ENCODE data around the gene MTCL1. TPM values are rescaled to one million over a fixed set of nuclear protein-coding genes. Genes with fewer than 3 reads are reported as not detected.

MTCL1 gene
- total and polyA plus RNA-seq, 2 experiments from 2014 or later = 10.6 to 19.7 TPM

- no peak overlapping the region for H2AFZ ChIP-seq
- H3K4me1 ChIP-seq (ENCODE audit: insufficient read depth) = peaks cover 27% of the 10 kb centered on the region
- no peaks in the 10 kb centered on the region for H3K9me2 ChIP-seq (replicated peaks; ENCODE audit: insufficient read depth)
- no peaks in the 10 kb centered on the region for H4K20me1 ChIP-seq (ENCODE audit: insufficient read depth, poor library complexity, severe bottlenecking)
- H3K27ac ChIP-seq = no peak overlapping the region
- H3K9me3 ChIP-seq (ENCODE audit: low read depth) = no peaks in the 10 kb centered on the region
- H3K4me3 ChIP-seq = no peak overlapping the region
- no peak for DNase-seq (ENCODE audit: low spot score)
- no peak overlapping the region for H3K4me2 ChIP-seq
- H3K79me2 ChIP-seq = no peaks in the 10 kb centered on the region
- no peak for TF ChIP-seq EZH2phosphoT487 (IDR thresholded peaks at IDR 0.05; ENCODE audit: low read depth, severe bottlenecking, unreplicated experiment)
- no peak for TF ChIP-seq CTCF (IDR thresholded peaks at IDR 0.05; ENCODE audit: poor library complexity)
- no peak for TF ChIP-seq EZH2 (IDR thresholded peaks at IDR 0.05; ENCODE audit: borderline replicate concordance)
- no peaks in the 10 kb centered on the region for H3K27me3 ChIP-seq
- no peaks in the 10 kb centered on the region for H3K36me3 ChIP-seq (replicated peaks; ENCODE audit: insufficient read depth, low read depth)
- 91% methylated on average over 8 of the region's 8 CpGs for WGBS (ENCODE audit: low lambda C conversion rate, missing lambda C conversion rate)
Measured at GRCh38 chr18:8803063-8803795, 97.9 kb downstream of the MTCL1 start.

- H3K79me2 ChIP-seq = no peaks in the 10 kb centered on the region
- no peaks in the 10 kb centered on the region for H3K27me3 ChIP-seq
- H3K4me2 ChIP-seq = no peak overlapping the region
- WGBS (ENCODE audit: low lambda C conversion rate, missing lambda C conversion rate) = 100% methylated on average over 1 of the region's 1 CpG
- H3K9me3 ChIP-seq (ENCODE audit: low read depth) = no peaks in the 10 kb centered on the region
- TF ChIP-seq EZH2phosphoT487 (IDR thresholded peaks at IDR 0.05; ENCODE audit: low read depth, severe bottlenecking, unreplicated experiment) = no peak
- no peak for TF ChIP-seq EZH2 (IDR thresholded peaks at IDR 0.05; ENCODE audit: borderline replicate concordance)
- no peak for TF ChIP-seq CTCF (IDR thresholded peaks at IDR 0.05; ENCODE audit: poor library complexity)
- H3K36me3 ChIP-seq (replicated peaks; ENCODE audit: insufficient read depth, low read depth) = no peaks in the 10 kb centered on the region
- DNase-seq (ENCODE audit: low spot score) = no peak
- H2AFZ ChIP-seq = no peak overlapping the region
- no peak overlapping the region for H3K27ac ChIP-seq
- no peaks in the 10 kb centered on the region for H4K20me1 ChIP-seq (ENCODE audit: insufficient read depth, poor library complexity, severe bottlenecking)
- H3K4me3 ChIP-seq = no peak overlapping the region
- no peaks in the 10 kb centered on the region for H3K9me2 ChIP-seq (replicated peaks; ENCODE audit: insufficient read depth)
- peaks cover 27% of the 10 kb centered on the region for H3K4me1 ChIP-seq (ENCODE audit: insufficient read depth)
Measured at GRCh38 chr18:8803957-8804356, 98.6 kb downstream of the MTCL1 start.

GRCh38 chr18:8805552-8805951 is 100.2 kb downstream of the MTCL1 start:
- no peak overlapping the region for H2AFZ ChIP-seq
- WGBS (ENCODE audit: low lambda C conversion rate, missing lambda C conversion rate) = 46% methylated on average over 4 of the region's 4 CpGs
- H3K27me3 ChIP-seq = no peaks in the 10 kb centered on the region
- no peaks in the 10 kb centered on the region for H3K9me2 ChIP-seq (replicated peaks; ENCODE audit: insufficient read depth)
- no peak overlapping the region for H3K4me2 ChIP-seq
- no peaks in the 10 kb centered on the region for H3K9me3 ChIP-seq (ENCODE audit: low read depth)
- DNase-seq (ENCODE audit: low spot score) = no peak
- no peak for TF ChIP-seq EZH2phosphoT487 (IDR thresholded peaks at IDR 0.05; ENCODE audit: low read depth, severe bottlenecking, unreplicated experiment)
- no peak for TF ChIP-seq EZH2 (IDR thresholded peaks at IDR 0.05; ENCODE audit: borderline replicate concordance)
- no peak for TF ChIP-seq CTCF (IDR thresholded peaks at IDR 0.05; ENCODE audit: poor library complexity)
- no peaks in the 10 kb centered on the region for H4K20me1 ChIP-seq (ENCODE audit: insufficient read depth, poor library complexity, severe bottlenecking)
- no peaks in the 10 kb centered on the region for H3K79me2 ChIP-seq
- H3K36me3 ChIP-seq (replicated peaks; ENCODE audit: insufficient read depth, low read depth) = no peaks in the 10 kb centered on the region
- H3K27ac ChIP-seq = no peak overlapping the region
- H3K4me1 ChIP-seq (ENCODE audit: insufficient read depth) = peaks cover 24% of the 10 kb centered on the region
- H3K4me3 ChIP-seq = no peak overlapping the region

Measured in hepatocyte (in vitro differentiated cells).